OCI-LY3 (cell line): ENCODE results near the gene FGF13.

Experiments used
- CTCF ChIP-seq: fragments of 200-600, 300-600 bp; sonication (generic); IDR thresholded peaks from 2 replicates; pipeline ENCODE4 v1.5.1; 2014; ENCODE audit warnings: antibody characterized with exemption, low read length, low read depth
- EZH2phosphoT487 ChIP-seq: fragments of 200-600 bp; shearing (Covaris generic); IDR thresholded peaks from 2 replicates; pipeline ENCODE4 v1.6.1; 2018; ENCODE audit warnings: antibody characterized with exemption, mixed run types, low read depth

GRCh38 chrX:138719396-138719795, 7.9 kb upstream of the FGF13 start:
- TF ChIP-seq CTCF (no peak), EZH2phosphoT487 (no peak)
